GM18508 (cell line): ENCODE data around the gene MSH3.
"Not testable (repeated sequence)": the region's sequence is repeated elsewhere in the genome, so short reads cannot be mapped to it uniquely, and the experiment has no call there.

Source experiments
- ATAC-seq: cut with Tn5 transposase; IDR thresholded peaks from one replicate; pipeline ENCODE4 v1.9.1; 2021; ENCODE audit warnings: moderate number of reproducible peaks; ENCODE audit not compliant: insufficient read depth, unreplicated experiment

The MSH3 gene

GRCh38 chr5:80784451-80784850 lies 130.0 kb downstream of the MSH3 start:
- no peak for ATAC-seq

GRCh38 chr5:80789319-80790016 lies 135.0 kb downstream of the MSH3 start:
- ATAC-seq = not testable (repeated sequence)

DNA sequence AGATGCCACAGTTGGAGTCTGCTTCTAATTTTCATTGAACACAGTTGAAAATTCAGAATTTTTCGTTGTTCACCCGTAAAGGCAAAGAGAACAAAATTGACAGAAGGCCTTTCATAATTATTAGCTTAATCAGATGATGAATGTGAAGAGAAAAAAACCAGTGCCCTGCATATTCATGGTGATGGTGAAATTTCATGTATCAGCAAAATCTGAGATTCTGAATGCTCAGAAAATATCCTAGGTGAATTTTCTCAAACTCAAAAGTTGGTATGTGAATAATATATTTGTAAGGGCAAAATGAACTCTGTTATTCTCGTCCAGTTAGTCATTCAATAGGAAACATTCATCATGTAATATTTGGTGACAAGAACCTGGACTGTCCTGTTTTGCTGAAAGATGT lies 136.2 kb downstream of the MSH3 start:
- ATAC-seq = no peak

DNA sequence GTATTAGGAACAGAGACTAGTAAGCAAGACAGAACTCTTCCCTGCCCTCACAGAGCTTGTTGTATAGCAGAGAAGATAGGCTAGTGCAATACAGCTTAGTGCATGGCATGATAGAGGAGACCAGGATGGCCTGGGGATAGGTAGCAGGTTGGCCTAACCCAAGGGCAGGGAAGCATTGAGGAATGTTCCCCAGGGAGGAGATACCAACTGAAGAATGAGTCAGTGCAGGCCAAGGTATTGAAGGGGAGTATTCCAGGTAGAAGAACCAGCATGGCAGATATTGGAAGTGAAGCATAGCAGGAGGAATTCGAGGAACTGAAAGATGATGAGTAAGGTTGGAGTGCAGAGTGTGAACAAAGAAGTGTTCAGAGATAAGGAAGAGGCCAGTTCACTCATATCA lies 138.9 kb downstream of the MSH3 start:
- no peak for ATAC-seq

GRCh38 chr5:80796846-80797245 lies 142.4 kb downstream of the MSH3 start:
- no peak for ATAC-seq

DNA sequence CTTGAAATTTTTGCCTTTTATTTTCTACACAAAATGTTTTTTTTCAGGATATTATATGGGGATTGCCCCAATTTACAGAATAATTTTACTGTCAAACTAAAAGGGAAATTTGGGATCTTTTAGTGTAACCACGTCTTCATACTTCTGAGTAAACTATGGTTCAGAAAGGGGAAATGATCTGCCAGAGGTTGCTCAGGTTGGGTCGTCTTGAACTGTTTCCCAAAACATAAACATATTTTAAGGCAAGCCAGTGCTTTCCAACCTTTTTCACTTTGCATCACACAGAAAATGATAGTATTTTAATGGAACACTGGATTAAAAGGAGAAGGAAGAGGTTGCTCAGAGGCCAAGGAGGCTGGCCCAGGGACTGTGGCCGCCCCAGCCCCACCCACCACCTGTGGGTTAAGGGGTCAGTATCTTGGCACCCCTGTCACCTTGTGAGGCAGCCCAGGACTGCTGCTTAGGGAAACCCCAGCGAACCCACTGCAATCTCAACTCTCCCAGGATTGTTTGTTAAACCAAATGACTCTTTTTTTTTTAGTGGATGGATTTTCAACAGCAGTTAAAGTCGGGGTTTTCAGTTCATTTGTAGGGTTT lies 143.1 kb downstream of the MSH3 start:
- no peak for ATAC-seq

- no peak for ATAC-seq
These were observed 143.7 kb downstream of the MSH3 start for GRCh38 chr5:80798166-80798565.

DNA sequence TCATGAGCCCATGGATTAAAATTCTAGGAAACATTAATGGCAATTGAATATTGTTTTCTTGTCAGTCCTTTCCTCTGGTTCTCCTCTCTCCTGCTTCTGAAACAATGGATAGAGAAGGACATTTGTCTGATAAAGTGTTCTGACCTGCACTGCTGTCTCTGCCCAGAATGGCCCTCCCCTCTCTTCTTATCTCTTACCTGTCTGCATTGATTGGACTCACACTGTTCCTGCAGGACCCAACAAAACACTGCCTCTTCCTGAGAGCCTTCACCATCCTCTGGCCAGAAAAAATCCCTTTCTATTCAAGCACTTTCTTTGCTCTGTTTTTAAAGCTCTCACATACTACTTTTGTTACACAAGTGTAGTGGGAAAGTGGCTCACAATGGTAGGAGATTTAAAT lies 144.2 kb downstream of the MSH3 start:
- ATAC-seq = no peak

GRCh38 chr5:80799041-80799440 lies 144.6 kb downstream of the MSH3 start:
- no peak for ATAC-seq

DNA sequence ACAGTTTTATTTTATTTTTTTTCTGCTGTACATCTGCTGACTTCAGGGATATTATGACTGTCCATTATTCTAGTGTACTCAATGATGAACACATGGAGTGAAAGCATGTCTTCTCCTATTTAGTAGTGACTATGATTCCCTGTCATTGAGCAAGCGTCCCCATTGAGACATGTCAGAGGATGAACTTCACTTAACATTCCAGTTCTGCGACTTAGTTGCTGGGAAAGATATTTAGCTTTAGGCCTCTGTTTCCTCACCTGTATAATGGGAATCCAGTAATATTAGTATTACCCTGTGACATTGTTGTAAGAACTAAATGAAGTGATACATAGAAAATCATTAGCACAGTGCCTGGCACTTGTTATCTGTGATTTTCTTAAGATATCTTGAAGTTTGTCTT lies 145.1 kb downstream of the MSH3 start:
- ATAC-seq = no peak

- ATAC-seq = no peak
These were observed 149.9 kb downstream of the MSH3 start for GRCh38 chr5:80804332-80804731.

DNA sequence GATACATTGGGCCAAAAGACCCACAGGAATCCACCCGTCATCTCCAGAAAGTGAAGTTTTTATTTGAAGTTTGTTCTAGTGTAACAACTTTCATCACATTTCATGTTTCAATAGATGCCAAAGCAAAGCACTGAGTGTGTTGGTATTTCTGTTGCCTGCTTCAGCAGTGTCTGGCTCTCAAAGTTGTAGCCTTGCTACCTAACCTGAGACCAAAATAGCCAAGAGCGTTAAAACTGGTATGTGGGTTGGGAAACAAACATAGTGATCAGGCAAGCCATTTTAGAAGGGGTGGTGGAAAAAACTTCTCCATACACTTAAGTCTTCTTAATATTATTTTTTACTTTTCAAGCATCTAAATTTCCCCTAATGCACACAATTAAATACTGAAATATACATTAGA lies 150.6 kb downstream of the MSH3 start:
- ATAC-seq = no peak

DNA sequence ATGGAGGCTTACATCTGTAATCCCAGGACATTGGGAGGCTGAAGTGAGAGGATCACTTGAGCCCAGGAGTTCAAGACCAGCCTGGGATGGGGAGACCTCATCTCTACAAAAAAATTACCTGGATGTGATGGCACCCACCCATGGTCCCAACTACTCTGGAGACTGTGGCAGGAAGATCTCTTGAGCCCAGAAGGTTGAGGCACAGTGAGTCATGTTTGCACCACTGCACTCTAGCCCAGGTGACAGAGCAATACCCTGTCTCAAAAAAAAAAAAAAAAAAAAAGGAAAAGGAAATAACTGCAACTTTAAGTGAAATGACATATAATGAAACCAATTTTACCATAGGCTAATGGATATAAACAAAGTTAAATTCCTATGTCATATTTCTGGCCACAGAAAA lies 152.5 kb downstream of the MSH3 start:
- no peak for ATAC-seq

- ATAC-seq = no peak
These were observed 155.0 kb downstream of the MSH3 start for GRCh38 chr5:80809451-80809850.

GRCh38 chr5:80810425-80810824 lies 156.0 kb downstream of the MSH3 start:
- ATAC-seq = no peak

DNA sequence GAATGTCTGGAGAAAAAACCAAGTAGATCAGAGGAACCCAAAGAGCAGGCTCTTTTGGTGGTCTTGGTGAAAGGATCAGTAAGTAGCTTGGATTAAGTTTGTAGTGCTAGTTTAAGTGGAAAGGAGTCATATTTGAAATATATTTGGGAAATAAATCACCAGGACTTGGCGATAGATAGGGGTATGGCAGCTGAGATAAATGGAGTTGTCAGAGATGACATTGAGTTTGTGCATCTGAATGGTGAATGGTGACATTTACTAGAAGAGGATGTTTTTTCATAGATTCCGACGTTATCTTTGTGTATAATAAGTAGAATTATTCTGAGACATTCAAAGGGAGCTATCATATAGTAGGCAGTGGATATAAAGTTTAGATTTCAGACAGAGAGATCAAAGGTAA lies 162.1 kb downstream of the MSH3 start:
- no peak for ATAC-seq

DNA sequence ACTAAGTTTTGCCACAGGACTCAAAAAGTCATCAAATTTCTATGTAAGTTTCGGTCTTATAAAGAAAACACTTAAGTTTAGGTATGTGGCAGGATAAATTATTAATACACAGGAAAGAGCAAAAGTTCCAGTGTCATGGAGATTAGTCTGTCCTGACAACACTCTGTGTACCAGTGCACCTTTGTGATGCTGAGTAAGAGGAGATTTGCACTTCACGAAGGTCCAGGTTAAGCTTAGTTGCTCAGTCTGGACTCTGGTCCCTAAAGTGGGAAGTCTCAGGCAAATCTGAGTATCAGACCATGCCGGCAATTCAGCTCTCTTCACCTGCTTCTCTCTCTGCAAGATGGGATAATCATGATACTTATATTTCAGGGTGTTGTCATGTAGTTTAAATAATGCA lies 166.2 kb downstream of the MSH3 start:
- ATAC-seq = no peak

GRCh38 chr5:80822640-80823039 lies 168.2 kb downstream of the MSH3 start:
- no peak for ATAC-seq

DNA sequence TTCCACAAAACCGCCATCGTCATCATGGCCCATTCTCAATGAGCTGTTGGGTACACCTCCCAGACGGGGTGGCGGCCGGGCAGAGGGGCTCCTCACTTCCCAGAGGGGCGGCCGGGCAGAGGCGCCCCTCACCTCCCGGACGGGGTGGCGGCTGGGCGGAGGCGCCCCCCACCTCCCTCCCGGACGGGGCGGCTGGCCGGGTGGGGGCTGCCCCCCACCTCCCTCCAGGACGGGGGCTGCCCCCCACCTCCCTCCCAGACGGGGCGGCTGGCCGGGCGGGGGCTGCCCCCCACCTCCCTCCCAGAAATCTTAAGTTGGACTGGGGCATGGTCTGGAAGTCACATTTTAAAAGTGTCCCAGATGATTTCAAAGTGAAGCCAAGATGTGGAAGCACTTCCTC lies 169.7 kb downstream of the MSH3 start:
- ATAC-seq = not testable (repeated sequence)

DNA sequence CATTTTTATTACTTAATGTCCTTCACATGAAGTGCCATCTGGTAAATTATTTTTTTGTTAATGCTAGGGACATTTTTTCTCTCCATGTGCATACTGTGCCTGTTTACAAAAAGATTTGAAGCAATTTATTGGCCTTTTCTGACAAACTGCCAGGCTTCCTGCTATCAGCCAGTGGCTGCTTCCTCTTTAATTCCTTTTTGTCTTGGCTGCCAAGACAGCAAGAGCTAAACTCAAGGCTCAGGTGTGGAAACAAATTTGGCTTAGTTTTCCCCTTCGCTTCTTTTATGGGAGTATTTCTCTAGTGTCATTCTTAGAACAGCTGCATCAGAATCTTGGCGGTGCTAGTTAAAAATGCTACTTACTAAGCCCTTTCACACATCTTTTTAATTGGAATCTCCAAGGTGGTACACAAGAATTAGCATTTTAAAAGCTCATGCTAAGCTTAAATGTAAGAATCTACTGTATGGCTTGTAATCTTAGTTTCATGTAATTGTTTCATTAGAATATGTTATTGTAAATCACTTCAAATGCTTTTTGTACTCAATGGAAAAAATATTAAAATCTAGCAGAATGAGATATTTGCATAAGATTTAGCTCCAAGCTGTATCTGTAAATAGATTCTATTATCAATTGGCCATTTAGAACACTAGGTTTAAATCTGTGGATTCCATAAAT lies 171.5 kb downstream of the MSH3 start:
- ATAC-seq = no peak

- ATAC-seq = no peak
These were observed 180.3 kb downstream of the MSH3 start for GRCh38 chr5:80834710-80835109.

DNA sequence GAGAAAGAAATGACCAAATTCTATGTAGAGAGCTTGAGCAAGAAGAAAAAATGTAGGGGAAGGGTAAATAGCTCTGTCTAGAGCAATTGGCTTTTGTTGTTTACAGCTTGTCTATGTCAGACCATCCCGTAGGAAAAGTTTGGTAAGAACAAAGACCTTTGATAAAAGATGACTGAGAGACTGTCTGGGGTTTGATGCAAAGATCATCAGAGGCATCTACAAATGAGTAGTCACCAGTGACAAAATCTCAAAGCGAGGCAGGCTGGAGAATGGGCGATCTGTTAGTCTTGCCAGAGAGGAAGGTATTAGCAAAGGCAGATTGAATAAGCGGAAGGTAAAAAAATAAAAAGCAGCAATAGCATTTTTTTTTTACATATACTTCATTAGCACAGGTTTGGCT lies 180.7 kb downstream of the MSH3 start:
- ATAC-seq = no peak
